GM21717 (cell line): Measurements from ENCODE around the gene SERPINB3.
A peak's percentile ranks its signal among the peaks of the same experiment; 100 is the strongest.
"Not testable (repeated sequence)": the region's sequence is repeated elsewhere in the genome, so short reads cannot be mapped to it uniquely, and the experiment has no call there.

Source experiments
- ATAC-seq: cut with Tn5 transposase; IDR thresholded peaks from one replicate; pipeline ENCODE4 v1.9.1; 2021; ENCODE audit warnings: mild to moderate bottlenecking, moderate library complexity; ENCODE audit not compliant: unreplicated experiment

SERPINB3 gene

GRCh38 chr18:63648241-63648640, 13.5 kb downstream of the SERPINB3 start:
- no peak for ATAC-seq

- no peak for ATAC-seq
Observed at GRCh38 chr18:63646936-63647335, 14.8 kb downstream of the SERPINB3 start.

- not testable (repeated sequence) for ATAC-seq
Observed at GRCh38 chr18:63644694-63645093, 17.0 kb downstream of the SERPINB3 start.

- ATAC-seq, result not testable (repeated sequence)
Observed at GRCh38 chr18:63644142-63644541, 17.6 kb downstream of the SERPINB3 start, which contains the start of gene SERPINB4. Gene SERPINB4, minus strand, starts transcription at chr18:63644256. Its CDS starts 679 bp downstream, at chr18:63643577.

- ATAC-seq, result not testable (repeated sequence)
Observed at GRCh38 chr18:63642668-63643356, 18.9 kb downstream of the SERPINB3 start.

GRCh38 chr18:63641157-63641680, 20.5 kb downstream of the SERPINB3 start:
- ATAC-seq, result not testable (repeated sequence)

GRCh38 chr18:63637703-63638102, 24.0 kb downstream of the SERPINB3 start:
- no peak for ATAC-seq

- no peak for ATAC-seq
Observed at GRCh38 chr18:63627819-63628218, 33.9 kb downstream of the SERPINB3 start.

GRCh38 chr18:63626431-63626830, 35.3 kb downstream of the SERPINB3 start:
- no peak for ATAC-seq

- no peak for ATAC-seq
Observed at GRCh38 chr18:63624863-63625262, 36.8 kb downstream of the SERPINB3 start.

GRCh38 chr18:63619661-63620060, 42.0 kb downstream of the SERPINB3 start:
- ATAC-seq, result no peak

- ATAC-seq, result no peak
Observed at GRCh38 chr18:63617915-63618234, 43.8 kb downstream of the SERPINB3 start.

- peak; percentile 80 for ATAC-seq
Observed at GRCh38 chr18:63617049-63617914, 44.4 kb downstream of the SERPINB3 start.

- no peak for ATAC-seq
Observed at GRCh38 chr18:63613420-63613819, 48.3 kb downstream of the SERPINB3 start.

GRCh38 chr18:63606526-63606925, 55.2 kb downstream of the SERPINB3 start:
- ATAC-seq, result no peak
